IMR-90 (cell line): ENCODE results near the gene RFX4.

Experiments used
- BHLHE40 ChIP-seq: fragments of 150-350 bp; IDR thresholded peaks from 2 replicates; pipeline ENCODE4 v1.6.1; 2016; ENCODE audit warnings: mild to moderate bottlenecking, low read depth, low read length
- CEBPB ChIP-seq: IDR thresholded peaks from 2 replicates; pipeline ENCODE4 v1.6.1; 2012; ENCODE audit warnings: low read depth, low read length, improper control_type of control experiment
- CHD1 ChIP-seq: IDR thresholded peaks from 2 replicates; pipeline ENCODE4 v1.6.1; 2012; ENCODE audit warnings: low read depth, low read length, improper control_type of control experiment
- POLR2A ChIP-seq: IDR thresholded peaks from 2 replicates; pipeline ENCODE4 v1.6.1; 2012; ENCODE audit warnings: mild to moderate bottlenecking, low read depth, low read length
- RAD21 ChIP-seq: IDR thresholded peaks from 2 replicates; pipeline ENCODE4 v1.6.1; 2012; ENCODE audit warnings: low read length, improper control_type of control experiment
- RCOR1 ChIP-seq: IDR thresholded peaks from 2 replicates; pipeline ENCODE4 v1.6.1; 2012; ENCODE audit warnings: mild to moderate bottlenecking, low read length, improper control_type of control experiment; ENCODE audit not compliant: insufficient replicate concordance
- SMC3 ChIP-seq: fragments of 150-350 bp; IDR thresholded peaks from 2 replicates; pipeline ENCODE4 v1.6.1; 2016; ENCODE audit warnings: low read depth, mild to moderate bottlenecking, antibody characterized with exemption, low read length, moderate library complexity
- TF ChIP-seq, protein P1 (sequence below): conservative IDR thresholded peaks from 2 replicates; pipeline ENCODE4 v1.5.1; 2012; ENCODE audit warnings: mild to moderate bottlenecking, low read depth, low read length, improper control_type of control experiment
- TF ChIP-seq, protein P2 (sequence below): fragments of 150-350 bp; IDR thresholded peaks from 2 replicates; pipeline ENCODE4 v1.6.1; 2017; ENCODE audit warnings: mild to moderate bottlenecking, antibody characterized with exemption, low read length, low read depth
- TF ChIP-seq, protein P3 (sequence below): fragments of 150-350 bp; IDR thresholded peaks from 2 replicates; pipeline ENCODE4 v1.6.1; 2016; ENCODE audit warnings: low read depth, mild to moderate bottlenecking, low read length, moderate library complexity, borderline replicate concordance

DNA sequence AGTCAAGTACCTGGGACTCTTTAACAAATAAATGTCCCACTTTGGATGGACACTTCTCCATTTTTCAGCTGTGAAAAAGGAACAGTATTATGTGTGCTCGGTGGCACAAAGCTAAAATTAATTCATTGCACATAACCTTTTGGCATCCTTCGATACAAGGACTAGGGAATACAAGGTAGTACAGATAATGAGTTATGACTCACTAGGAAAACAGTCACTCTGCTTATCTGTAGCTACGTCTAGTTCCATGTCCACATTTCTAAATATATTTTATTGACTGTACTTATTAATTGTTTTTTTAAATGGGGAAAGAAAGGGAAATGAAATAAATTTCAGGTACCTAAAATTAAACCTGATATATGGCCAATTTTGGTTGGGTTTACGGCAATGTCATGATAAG is 156.5 kb downstream of the RFX4 start:
- TF ChIP-seq POLR2A (no peak), RAD21 (no peak), RCOR1 (no peak), CEBPB (no peak), SMC3 (no peak), BHLHE40 (no peak), CHD1 (no peak)
- TF ChIP-seq, protein P1, sequence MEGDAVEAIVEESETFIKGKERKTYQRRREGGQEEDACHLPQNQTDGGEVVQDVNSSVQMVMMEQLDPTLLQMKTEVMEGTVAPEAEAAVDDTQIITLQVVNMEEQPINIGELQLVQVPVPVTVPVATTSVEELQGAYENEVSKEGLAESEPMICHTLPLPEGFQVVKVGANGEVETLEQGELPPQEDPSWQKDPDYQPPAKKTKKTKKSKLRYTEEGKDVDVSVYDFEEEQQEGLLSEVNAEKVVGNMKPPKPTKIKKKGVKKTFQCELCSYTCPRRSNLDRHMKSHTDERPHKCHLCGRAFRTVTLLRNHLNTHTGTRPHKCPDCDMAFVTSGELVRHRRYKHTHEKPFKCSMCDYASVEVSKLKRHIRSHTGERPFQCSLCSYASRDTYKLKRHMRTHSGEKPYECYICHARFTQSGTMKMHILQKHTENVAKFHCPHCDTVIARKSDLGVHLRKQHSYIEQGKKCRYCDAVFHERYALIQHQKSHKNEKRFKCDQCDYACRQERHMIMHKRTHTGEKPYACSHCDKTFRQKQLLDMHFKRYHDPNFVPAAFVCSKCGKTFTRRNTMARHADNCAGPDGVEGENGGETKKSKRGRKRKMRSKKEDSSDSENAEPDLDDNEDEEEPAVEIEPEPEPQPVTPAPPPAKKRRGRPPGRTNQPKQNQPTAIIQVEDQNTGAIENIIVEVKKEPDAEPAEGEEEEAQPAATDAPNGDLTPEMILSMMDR: no peak
- TF ChIP-seq, protein P2, sequence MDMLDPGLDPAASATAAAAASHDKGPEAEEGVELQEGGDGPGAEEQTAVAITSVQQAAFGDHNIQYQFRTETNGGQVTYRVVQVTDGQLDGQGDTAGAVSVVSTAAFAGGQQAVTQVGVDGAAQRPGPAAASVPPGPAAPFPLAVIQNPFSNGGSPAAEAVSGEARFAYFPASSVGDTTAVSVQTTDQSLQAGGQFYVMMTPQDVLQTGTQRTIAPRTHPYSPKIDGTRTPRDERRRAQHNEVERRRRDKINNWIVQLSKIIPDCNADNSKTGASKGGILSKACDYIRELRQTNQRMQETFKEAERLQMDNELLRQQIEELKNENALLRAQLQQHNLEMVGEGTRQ: no peak
- TF ChIP-seq, protein P3, sequence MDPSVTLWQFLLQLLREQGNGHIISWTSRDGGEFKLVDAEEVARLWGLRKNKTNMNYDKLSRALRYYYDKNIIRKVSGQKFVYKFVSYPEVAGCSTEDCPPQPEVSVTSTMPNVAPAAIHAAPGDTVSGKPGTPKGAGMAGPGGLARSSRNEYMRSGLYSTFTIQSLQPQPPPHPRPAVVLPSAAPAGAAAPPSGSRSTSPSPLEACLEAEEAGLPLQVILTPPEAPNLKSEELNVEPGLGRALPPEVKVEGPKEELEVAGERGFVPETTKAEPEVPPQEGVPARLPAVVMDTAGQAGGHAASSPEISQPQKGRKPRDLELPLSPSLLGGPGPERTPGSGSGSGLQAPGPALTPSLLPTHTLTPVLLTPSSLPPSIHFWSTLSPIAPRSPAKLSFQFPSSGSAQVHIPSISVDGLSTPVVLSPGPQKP: no peak
